Measurements from ENCODE around the gene ZNF787.
"Not testable (repeated sequence)": the region's sequence is repeated elsewhere in the genome, so short reads cannot be mapped to it uniquely, and the experiment has no call there.

DNA sequence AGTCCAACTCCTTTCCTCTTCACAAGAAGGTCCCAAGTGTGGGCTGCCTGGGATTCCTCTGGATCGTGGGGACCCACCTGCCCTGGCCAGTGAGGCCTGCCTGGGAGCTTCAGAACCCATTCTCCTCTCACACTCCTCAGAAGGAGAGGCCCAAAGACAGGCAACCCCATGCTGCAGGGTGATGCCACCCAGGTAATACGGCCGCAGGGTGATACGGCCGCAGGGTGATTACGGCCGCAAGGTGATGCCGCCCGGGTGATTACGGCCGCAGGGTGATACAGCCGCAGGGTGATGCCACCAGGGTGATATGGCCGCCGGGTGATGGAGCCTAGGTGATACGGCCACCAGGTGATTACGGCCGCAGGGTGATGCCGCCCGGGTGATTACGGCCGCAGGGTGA, 22.9 kb downstream of the ZNF787 start:
- TF ChIP-seq, protein P1, sequence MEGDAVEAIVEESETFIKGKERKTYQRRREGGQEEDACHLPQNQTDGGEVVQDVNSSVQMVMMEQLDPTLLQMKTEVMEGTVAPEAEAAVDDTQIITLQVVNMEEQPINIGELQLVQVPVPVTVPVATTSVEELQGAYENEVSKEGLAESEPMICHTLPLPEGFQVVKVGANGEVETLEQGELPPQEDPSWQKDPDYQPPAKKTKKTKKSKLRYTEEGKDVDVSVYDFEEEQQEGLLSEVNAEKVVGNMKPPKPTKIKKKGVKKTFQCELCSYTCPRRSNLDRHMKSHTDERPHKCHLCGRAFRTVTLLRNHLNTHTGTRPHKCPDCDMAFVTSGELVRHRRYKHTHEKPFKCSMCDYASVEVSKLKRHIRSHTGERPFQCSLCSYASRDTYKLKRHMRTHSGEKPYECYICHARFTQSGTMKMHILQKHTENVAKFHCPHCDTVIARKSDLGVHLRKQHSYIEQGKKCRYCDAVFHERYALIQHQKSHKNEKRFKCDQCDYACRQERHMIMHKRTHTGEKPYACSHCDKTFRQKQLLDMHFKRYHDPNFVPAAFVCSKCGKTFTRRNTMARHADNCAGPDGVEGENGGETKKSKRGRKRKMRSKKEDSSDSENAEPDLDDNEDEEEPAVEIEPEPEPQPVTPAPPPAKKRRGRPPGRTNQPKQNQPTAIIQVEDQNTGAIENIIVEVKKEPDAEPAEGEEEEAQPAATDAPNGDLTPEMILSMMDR (IDR thresholded peaks at IDR 0.05) = not testable (repeated sequence)
- TF ChIP-seq POLR2AphosphoS5, TCF7L2 (IDR thresholded peaks at IDR 0.05; ENCODE audit: low read depth, low read length): not testable (repeated sequence)

Measured in Panc1 (cell line).